K562 (cell line): ENCODE measurements around the gene RFPL3. TPM values are rescaled to one million over a fixed set of nuclear protein-coding genes. Genes with fewer than 3 reads are reported as not detected.

Source experiments
- ATAC-seq: fragments of 200-7000 bp; cut with Tn5 transposase; 3 replicates; pipeline ENCODE4 v1.9.1; 2020; ENCODE audit warnings: moderate library complexity
- BruUV-seq: library from RNA; stranded (reverse); fragments of 400-500 nt; replicated peaks from 2 replicates; lab custom pipeline; 2021; lab: Mats Ljungman, UMichigan
- CTCF ChIA-PET: fragments of 300-600 bp; formaldehyde crosslinking; extraction: SDS; loops from one replicate; lab custom pipeline; 2021; ENCODE audit warnings: low intra/inter-chr PET ratio; lab: Yijun Ruan, JAX
- POLR2A ChIA-PET: fragments of 300-600, 350-650 bp; sonication (Branson Sonifier 250); formaldehyde crosslinking; extraction: SDS; loops from one replicate; lab custom pipeline; 2021; ENCODE audit warnings: antibody characterized with exemption, inconsistent platforms; lab: Yijun Ruan, JAX
- DNase-seq, 4 experiments: peaks; one replicate each; pipeline versions ENCODE4 v3.0.0 to v3.0.0-alpha.2; 2011 to 2018; ENCODE audit warnings: low spot score in 3 of 4, mixed read lengths in 3 of 4; ENCODE audit errors: extremely low read depth in 1 of 4
- FAIRE-seq: peaks from 2 replicates; lab custom pipeline; 2011; peaks lifted over from hg19 to GRCh38; lab: Jason Lieb, UNC
- H2AFZ ChIP-seq: 2 replicates; pipeline ENCODE4 v1.6.0; 2011; ENCODE audit warnings: low read depth, low read length, control low read depth, inconsistent platforms
- H3K27ac ChIP-seq: fragments of 200-600 bp; 3 replicates; pipeline ENCODE4 v1.8.0; 2011; ENCODE audit warnings: low read depth, mild to moderate bottlenecking, control low read depth, inconsistent platforms, low read length, moderate library complexity, mixed read lengths; ENCODE audit errors: extremely low read depth
- H3K27me3 ChIP-seq, 2 experiments: fragments of 300-600 bp in 1 of 2; 2 replicates in 1 of 2; 3 replicates in 1 of 2; pipeline versions ENCODE4 v1.6.0 to v1.8.0; 2011; ENCODE audit warnings: inconsistent platforms in 2 of 2, low read length in 2 of 2, mild to moderate bottlenecking in 1 of 2, mixed read lengths in 1 of 2, moderate library complexity in 1 of 2; ENCODE audit not compliant: control insufficient read depth in 2 of 2, insufficient read depth in 2 of 2
- H3K36me3 ChIP-seq: fragments of 300-600 bp; 3 replicates; pipeline ENCODE4 v1.8.0; 2011; ENCODE audit warnings: mild to moderate bottlenecking, low read length, inconsistent platforms; ENCODE audit not compliant: control insufficient read depth, insufficient read depth
- H3K4me1 ChIP-seq, 2 experiments: fragments of 200-600 bp in 1 of 2; replicated peaks in 1 of 2; 2 replicates in 1 of 2; 3 replicates in 1 of 2; pipeline versions ENCODE4 v1.5.1 to v1.8.0; 2011; ENCODE audit warnings: inconsistent platforms in 2 of 2, low read length in 2 of 2, mild to moderate bottlenecking in 1 of 2, mixed read lengths in 1 of 2, moderate library complexity in 1 of 2; ENCODE audit not compliant: control insufficient read depth in 2 of 2, insufficient read depth in 2 of 2
- H3K4me2 ChIP-seq: 2 replicates; pipeline ENCODE4 v1.6.1; 2011; ENCODE audit warnings: low read length, control low read depth, inconsistent platforms, mixed read lengths; ENCODE audit not compliant: insufficient read depth
- H3K4me3 ChIP-seq: fragments of 200-600 bp; sonication (generic), shearing (Covaris generic); 2 replicates; pipeline ENCODE4 v1.5.1; 2016; ENCODE audit warnings: control low read depth, inconsistent platforms
- H3K79me2 ChIP-seq: fragments of 200-600 bp; 3 replicates; pipeline ENCODE4 v1.8.0; 2011; ENCODE audit warnings: low read length, inconsistent platforms; ENCODE audit not compliant: control insufficient read depth, insufficient read depth
- H3K9ac ChIP-seq, 2 experiments: 2 replicates each; pipeline versions ENCODE4 v1.6.0 to v1.6.1; 2011; ENCODE audit warnings: low read depth in 2 of 2, low read length in 2 of 2, control low read depth in 1 of 2, inconsistent platforms in 1 of 2, mild to moderate bottlenecking in 1 of 2, mixed read lengths in 1 of 2; ENCODE audit not compliant: insufficient read depth in 1 of 2
- H3K9me1 ChIP-seq: one replicate; pipeline ENCODE4 v1.6.0; 2011; ENCODE audit warnings: inconsistent platforms, mild to moderate bottlenecking, low read length, moderate library complexity; ENCODE audit not compliant: control insufficient read depth, insufficient read depth
- H3K9me3 ChIP-seq: replicated peaks from 2 replicates; pipeline ENCODE4 v1.5.1; 2011; ENCODE audit warnings: low read depth, low read length, inconsistent platforms; ENCODE audit not compliant: control insufficient read depth, insufficient read depth
- H4K20me1 ChIP-seq: replicated peaks from 2 replicates; pipeline ENCODE4 v1.6.1; 2011; ENCODE audit warnings: low read length, inconsistent platforms, mixed read lengths; ENCODE audit not compliant: control insufficient read depth, insufficient read depth
- CGGBP1 ChIP-seq: fragments of 250-450 bp; sonication (Bioruptor Pico); IDR thresholded peaks from 2 replicates; pipeline ENCODE4 v1.9.0; 2021; ENCODE audit warnings: mild to moderate bottlenecking
- RFX1 ChIP-seq: fragments of 450-650 bp; IDR thresholded peaks from 2 replicates; pipeline ENCODE4 v1.6.1; 2016; ENCODE audit warnings: mild to moderate bottlenecking, moderate library complexity
- SNIP1 ChIP-seq: fragments of 450-650 bp; IDR thresholded peaks from 2 replicates; pipeline ENCODE4 v1.7.1; 2017; ENCODE audit warnings: low read depth, mild to moderate bottlenecking
- TAL1 ChIP-seq: fragments of 450-650 bp; IDR thresholded peaks from 2 replicates; pipeline ENCODE4 v1.6.1; 2016; ENCODE audit warnings: mild to moderate bottlenecking
- TFAM ChIP-seq: fragments of 250-450 bp; sonication (Bioruptor Pico); conservative IDR thresholded peaks from 2 replicates; pipeline ENCODE4 v1.5.0; 2021; ENCODE audit warnings: mild to moderate bottlenecking, moderate library complexity
- WGBS: fragments of 100-300 bp; shearing (Covaris generic); methylation state at CpG from one replicate; pipeline ENCODE4 v1.1.6; 2016; ENCODE audit warnings: low coverage, mixed read lengths; ENCODE audit not compliant: insufficient coverage; ENCODE audit errors: missing lambda C conversion rate; 5-methylcytosine and 5-hydroxymethylcytosine counted together
- in situ Hi-C: fragments of 300-500 bp; cut with MboI; formaldehyde crosslinking; loops from 4 replicates; pipeline ENCODE4 v1.15.0; 2018; ENCODE audit warnings: inconsistent platforms, mixed read lengths
- intact Hi-C: fragments of 100-400 bp; cut with micrococcal nuclease; formaldehyde crosslinking; loops from 2 replicates; pipeline ENCODE4 v1.14.2; 2022
- polyA plus RNA-seq, 8 experiments: library from polyadenylated mRNA; depleted of rRNA in 4 of 8; stranded (reverse) in 5 of 8; unstranded in 3 of 8; fragments of >200 nt; fragmentation: Nextera tagmentation in 2 of 8; fragmentation: Illumina TruSeq in 1 of 8; extraction: Ambion mirVana in 2 of 8; extraction: Trizol in 1 of 8; gene quantifications; 2 replicates each; pipeline versions ENCODE4 v1.2.1 to v1.2.3, GENCODE V29; 2011 to 2014; ENCODE audit warnings: inconsistent platforms in 1 of 8, missing spikeins in 1 of 8
- total RNA-seq, 7 experiments: library from RNA; depleted of rRNA in 6 of 7; stranded (reverse); fragments of >200 nt in 6 of 7; fragmentation: Illumina TruSeq in 2 of 7; extraction: Trizol in 2 of 7; gene quantifications; 2 replicates each; pipeline versions ENCODE4 v1.2.1 to v1.2.3, GENCODE V29; 2011 to 2021; ENCODE audit warnings: low replicate concordance in 1 of 7

Gene RFPL3
- total and polyA plus RNA-seq, 9 of the 15 experiments (the other 6 are each of a cell fraction or from before 2014, with no cell fraction given): not detected

GRCh38 chr22:32331918-32332725 lies 25.5 kb upstream of the RFPL3 start:
- H3K4me3 ChIP-seq: no peak overlapping the region
- no peaks in the 10 kb centered on the region for H3K9me3 ChIP-seq
- peaks cover 0 to 37% of the 10 kb centered on the region in 2 experiments; a peak in 3 of 5 replicates for H3K27me3 ChIP-seq
- ChIA-PET POLR2A (interaction anchor here (0.8 kb wide), 1 partner anchor 10 kb away, joined by 4 read pairs; no protein-coding TSS in a partner anchor), CTCF (no interaction called here)
- no peaks in the 10 kb centered on the region for H3K4me1 ChIP-seq
- 2% methylated on average over 11 of the region's 15 CpGs for WGBS
- H2AFZ ChIP-seq: no peak overlapping the region
- in situ Hi-C loops: no loop called here
- H3K9me1 ChIP-seq: no peaks in the 10 kb centered on the region
- BruUV-seq: no TSS peak
- no peak overlapping the region for H3K27ac ChIP-seq
- intact Hi-C loops: no loop called here
- TF ChIP-seq CGGBP1 (CRISPR knock-in tag) (no peak), TAL1 (no peak), TFAM (CRISPR knock-in tag) (no peak), SNIP1 (no peak), RFX1 (no peak)
- ATAC-seq (no peak), DNase-seq (no peak), FAIRE-seq (no peak)
- no peaks in the 10 kb centered on the region for H3K36me3 ChIP-seq
- no peak overlapping the region for H3K4me2 ChIP-seq
- H4K20me1 ChIP-seq: no peaks in the 10 kb centered on the region
- H3K79me2 ChIP-seq: no peaks in the 10 kb centered on the region
- no peak overlapping the region for H3K9ac ChIP-seq
